HepG2 (cell line): ENCODE results near the gene MB21D2. TPM values are rescaled to one million over a fixed set of nuclear protein-coding genes. Genes with fewer than 3 reads are reported as not detected.

ENCODE experiments used
- ATAC-seq: fragments of 200-7000 bp; cut with Tn5 transposase; 3 replicates; pipeline ENCODE4 v1.9.1; 2020; ENCODE audit warnings: mild to moderate bottlenecking, moderate library complexity
- BruUV-seq: library from RNA; stranded (reverse); fragments of 400-500 nt; replicated peaks from 2 replicates; lab custom pipeline; 2021; lab: Mats Ljungman, UMichigan
- CTCF ChIA-PET: fragments of 300-600 bp; formaldehyde crosslinking; extraction: SDS; loops from one replicate; lab custom pipeline; 2021; ENCODE audit warnings: low total read pairs, inconsistent platforms, low intra/inter-chr PET ratio; lab: Yijun Ruan, JAX
- POLR2A ChIA-PET: fragments of 350-600 bp; sonication (Branson Sonifier 250); formaldehyde crosslinking; loops from one replicate; lab custom pipeline; 2020; ENCODE audit warnings: antibody characterized with exemption, inconsistent platforms; lab: Yijun Ruan, JAX
- DNase-seq: peaks from one replicate; pipeline ENCODE4 v3.0.0-alpha.2; 2015; ENCODE audit warnings: low spot score
- FAIRE-seq: peaks from 3 replicates; lab custom pipeline; 2011; peaks lifted over from hg19 to GRCh38; lab: Jason Lieb, UNC
- H2AFZ ChIP-seq: one replicate; pipeline ENCODE4 v1.6.1; 2011; ENCODE audit warnings: low read length, inconsistent platforms
- H3K27ac ChIP-seq: fragments of 300-600 bp; 3 replicates; pipeline ENCODE4 v1.8.0; 2011; ENCODE audit warnings: mixed run types, mild to moderate bottlenecking, mixed read lengths, low read length, inconsistent platforms; ENCODE audit not compliant: insufficient read depth; ENCODE audit errors: extremely low read length
- H3K27me3 ChIP-seq, 2 experiments: fragments of 200-600 bp in 1 of 2; 2 replicates in 1 of 2; 3 replicates in 1 of 2; pipeline versions ENCODE4 v1.6.0 to v1.8.0; 2011; ENCODE audit warnings: low read length in 2 of 2, mild to moderate bottlenecking in 2 of 2, moderate library complexity in 2 of 2, inconsistent platforms in 1 of 2; ENCODE audit not compliant: insufficient read depth in 2 of 2, control insufficient read depth in 1 of 2
- H3K36me3 ChIP-seq, 2 experiments: fragments of 200-600 bp in 1 of 2; replicated peaks in 1 of 2; 2 replicates in 1 of 2; 3 replicates in 1 of 2; pipeline versions ENCODE4 v1.5.1 to v1.8.0; 2011; ENCODE audit warnings: low read length in 2 of 2, inconsistent platforms in 1 of 2; ENCODE audit not compliant: insufficient read depth in 2 of 2, control insufficient read depth in 1 of 2
- H3K4me1 ChIP-seq: 2 replicates; pipeline ENCODE4 v1.5.1; 2012; ENCODE audit warnings: low read length, inconsistent platforms; ENCODE audit not compliant: insufficient read depth
- H3K4me2 ChIP-seq: 2 replicates; pipeline ENCODE4 v1.6.0; 2011; ENCODE audit warnings: low read depth, low read length, inconsistent platforms
- H3K4me3 ChIP-seq, 3 experiments: fragments of 200-600 bp in 1 of 3; sonication (generic), shearing (Covaris generic) in 1 of 3; replicated peaks in 1 of 3; 2 replicates each; pipeline ENCODE4 v1.5.1; 2011 to 2016; ENCODE audit warnings: low read length in 3 of 3, inconsistent platforms in 2 of 3, low read depth in 2 of 3, mild to moderate bottlenecking in 2 of 3, control low read depth in 1 of 3, mixed read lengths in 1 of 3; ENCODE audit not compliant: insufficient read depth in 1 of 3
- H3K79me2 ChIP-seq: one replicate; pipeline ENCODE4 v1.6.1; 2011; ENCODE audit warnings: low read length, inconsistent platforms; ENCODE audit not compliant: insufficient read depth
- H3K9ac ChIP-seq: 2 replicates; pipeline ENCODE4 v1.6.0; 2011; ENCODE audit warnings: mild to moderate bottlenecking, low read depth, low read length, inconsistent platforms; ENCODE audit not compliant: insufficient read depth
- H3K9me3 ChIP-seq: 2 replicates; pipeline ENCODE4 v1.5.1; 2012; ENCODE audit warnings: mild to moderate bottlenecking, low read length
- H4K20me1 ChIP-seq: 2 replicates; pipeline ENCODE4 v1.6.0; 2011; ENCODE audit warnings: inconsistent platforms, mild to moderate bottlenecking, low read length, moderate library complexity; ENCODE audit not compliant: insufficient read depth
- CHCHD3 ChIP-seq: sonication (generic); formaldehyde crosslinking; IDR thresholded peaks from 2 replicates; pipeline ENCODE4 v1.8.0; 2022; ENCODE audit warnings: mild to moderate bottlenecking, missing genetic modification reagents, moderate library complexity
- DMAP1 ChIP-seq: IDR thresholded peaks from 2 replicates; pipeline ENCODE4 v1.6.1; 2016
- RORA ChIP-seq: sonication (generic); formaldehyde crosslinking; IDR thresholded peaks from 2 replicates; pipeline ENCODE4 v1.5.0; 2020; ENCODE audit warnings: mild to moderate bottlenecking, missing genetic modification reagents, moderate library complexity
- SATB2 ChIP-seq: sonication (generic); formaldehyde crosslinking; IDR thresholded peaks from 2 replicates; pipeline ENCODE4 v1.5.0; 2020; ENCODE audit warnings: missing genetic modification reagents
- SMARCC2 ChIP-seq: fragments of 450-650 bp; IDR thresholded peaks from 2 replicates; pipeline ENCODE4 v1.6.1; 2017; ENCODE audit warnings: antibody characterized with exemption, mild to moderate bottlenecking
- SMC3 ChIP-seq: IDR thresholded peaks from 2 replicates; pipeline ENCODE4 v1.6.1; 2011; ENCODE audit warnings: low read length, improper control_type of control experiment
- SNRNP70 ChIP-seq: fragments of 200-400 bp; formaldehyde crosslinking; IDR thresholded peaks from 2 replicates; pipeline ENCODE4 v1.6.1; 2017; ENCODE audit warnings: mild to moderate bottlenecking, low read depth, low read length, moderate library complexity
- STAG1 ChIP-seq: sonication (generic); formaldehyde crosslinking; IDR thresholded peaks from 2 replicates; pipeline ENCODE4 v1.4.0; 2020; ENCODE audit warnings: missing genetic modification reagents
- TGIF2 ChIP-seq: IDR thresholded peaks from 2 replicates; pipeline ENCODE4 v1.6.1; 2016; ENCODE audit warnings: control low read depth, missing compliant biosample characterization
- ZNF230 ChIP-seq: sonication (generic); formaldehyde crosslinking; IDR thresholded peaks from 2 replicates; pipeline ENCODE4 v1.4.0; 2020; ENCODE audit warnings: mild to moderate bottlenecking, missing genetic modification reagents
- ZNF496 ChIP-seq: sonication (generic); formaldehyde crosslinking; IDR thresholded peaks from 2 replicates; pipeline ENCODE4 v1.8.1; 2023; ENCODE audit warnings: mild to moderate bottlenecking, moderate library complexity, missing genetic modification reagents; ENCODE audit not compliant: insufficient replicate concordance
- ZSCAN20 ChIP-seq: sonication (generic); formaldehyde crosslinking; IDR thresholded peaks from 2 replicates; pipeline ENCODE4 v1.4.0; 2020; ENCODE audit warnings: missing genetic modification reagents, mild to moderate bottlenecking, borderline replicate concordance
- WGBS: methylation state at CpG from one replicate; pipeline ENCODE4 v1.1.6; 2017; ENCODE audit warnings: low lambda C conversion rate; 5-methylcytosine and 5-hydroxymethylcytosine counted together
- in situ Hi-C: cut with HindIII; loops from 2 replicates; pipeline ENCODE4 v1.10.0; 2017; ENCODE audit warnings: low pct_unique_long_range_greater_than_20kb; ENCODE audit not compliant: extremely low pct_ligation_motif_present
- intact Hi-C: fragments of 100-400 bp; cut with micrococcal nuclease; formaldehyde crosslinking; loops from one replicate; pipeline ENCODE4 v1.10.0; 2022; ENCODE audit not compliant: unreplicated experiment
- polyA plus RNA-seq, 8 experiments: library from polyadenylated mRNA; depleted of rRNA in 3 of 8; stranded (reverse) in 7 of 8; unstranded in 1 of 8; fragments of >200 nt; fragmentation: Illumina TruSeq in 4 of 8; extraction: Trizol in 4 of 8; gene quantifications; 2 replicates each; pipeline versions ENCODE4 v1.2.1 to v1.2.3, GENCODE V29; 2011 to 2016; ENCODE audit warnings: low read depth in 4 of 8, missing spikeins in 1 of 8, mixed read lengths in 1 of 8; ENCODE audit not compliant: insufficient read depth in 1 of 8
- total RNA-seq, 5 experiments: library from RNA; depleted of rRNA; stranded (reverse); fragments of >200 nt; fragmentation: Illumina TruSeq; extraction: Trizol; gene quantifications; 2 replicates each; pipeline ENCODE4 v1.2.3, GENCODE V29; 2016; ENCODE audit warnings: low read depth in 1 of 5
- TF ChIP-seq, protein P1 (sequence below): sonication (generic); formaldehyde crosslinking; IDR thresholded peaks from 2 replicates; pipeline ENCODE4 v1.4.0; 2020; ENCODE audit warnings: missing genetic modification reagents
- TF ChIP-seq, protein P2 (sequence below): conservative IDR thresholded peaks from 2 replicates; pipeline ENCODE4 v1.6.1; 2018; ENCODE audit warnings: missing genetic modification reagents
- TF ChIP-seq, protein P3 (sequence below): sonication (generic); formaldehyde crosslinking; IDR thresholded peaks from 2 replicates; pipeline ENCODE4 v1.5.0; 2020; ENCODE audit warnings: mild to moderate bottlenecking, missing genetic modification reagents, moderate library complexity

The MB21D2 gene
- total and polyA plus RNA-seq, 2 of the 13 experiments (the other 11 are each of a cell fraction or from before 2014, with no cell fraction given), result 0.90 to 1.6 TPM

GRCh38 chr3:192812743-192813383 is 104.8 kb downstream of the MB21D2 start:
- Histone ChIP-seq H4K20me1 (no peaks in the 10 kb centered on the region), H3K79me2 (no peaks in the 10 kb centered on the region), H3K4me2 (no peak overlapping the region), H3K4me3 (no peak overlapping the region), H3K9me3 (no peaks in the 10 kb centered on the region), H2AFZ (no peak overlapping the region), H3K27me3 (no peaks in the 10 kb centered on the region; a peak in 1 of 5 replicates), H3K9ac (no peak overlapping the region), H3K27ac (no peak overlapping the region), H3K4me1 (no peaks in the 10 kb centered on the region), H3K36me3 (no peaks in the 10 kb centered on the region)
- peak; percentile 78 for ATAC-seq
- no peak for TF ChIP-seq SATB2 (CRISPR knock-in tag)
- peak; percentile 48; the same call in 1 of the 2 replicates for TF ChIP-seq SMC3
- no peak for TF ChIP-seq SNRNP70
- no peak for TF ChIP-seq CHCHD3 (CRISPR knock-in tag)
- TF ChIP-seq ZNF496, result no peak
- TF ChIP-seq, protein P1, sequence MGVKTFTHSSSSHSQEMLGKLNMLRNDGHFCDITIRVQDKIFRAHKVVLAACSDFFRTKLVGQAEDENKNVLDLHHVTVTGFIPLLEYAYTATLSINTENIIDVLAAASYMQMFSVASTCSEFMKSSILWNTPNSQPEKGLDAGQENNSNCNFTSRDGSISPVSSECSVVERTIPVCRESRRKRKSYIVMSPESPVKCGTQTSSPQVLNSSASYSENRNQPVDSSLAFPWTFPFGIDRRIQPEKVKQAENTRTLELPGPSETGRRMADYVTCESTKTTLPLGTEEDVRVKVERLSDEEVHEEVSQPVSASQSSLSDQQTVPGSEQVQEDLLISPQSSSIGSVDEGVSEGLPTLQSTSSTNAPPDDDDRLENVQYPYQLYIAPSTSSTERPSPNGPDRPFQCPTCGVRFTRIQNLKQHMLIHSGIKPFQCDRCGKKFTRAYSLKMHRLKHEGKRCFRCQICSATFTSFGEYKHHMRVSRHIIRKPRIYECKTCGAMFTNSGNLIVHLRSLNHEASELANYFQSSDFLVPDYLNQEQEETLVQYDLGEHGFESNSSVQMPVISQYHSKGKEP (CRISPR knock-in tag), result no peak
- TF ChIP-seq TGIF2 (CRISPR knock-in tag), result no peak
- TF ChIP-seq ZNF230, result no peak
- no peak for TF ChIP-seq DMAP1 (CRISPR knock-in tag)
- TF ChIP-seq, protein P2, sequence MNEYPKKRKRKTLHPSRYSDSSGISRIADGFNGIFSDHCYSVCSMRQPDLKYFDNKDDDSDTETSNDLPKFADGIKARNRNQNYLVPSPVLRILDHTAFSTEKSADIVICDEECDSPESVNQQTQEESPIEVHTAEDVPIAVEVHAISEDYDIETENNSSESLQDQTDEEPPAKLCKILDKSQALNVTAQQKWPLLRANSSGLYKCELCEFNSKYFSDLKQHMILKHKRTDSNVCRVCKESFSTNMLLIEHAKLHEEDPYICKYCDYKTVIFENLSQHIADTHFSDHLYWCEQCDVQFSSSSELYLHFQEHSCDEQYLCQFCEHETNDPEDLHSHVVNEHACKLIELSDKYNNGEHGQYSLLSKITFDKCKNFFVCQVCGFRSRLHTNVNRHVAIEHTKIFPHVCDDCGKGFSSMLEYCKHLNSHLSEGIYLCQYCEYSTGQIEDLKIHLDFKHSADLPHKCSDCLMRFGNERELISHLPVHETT (CRISPR knock-in tag), result no peak
- TF ChIP-seq, protein P3, sequence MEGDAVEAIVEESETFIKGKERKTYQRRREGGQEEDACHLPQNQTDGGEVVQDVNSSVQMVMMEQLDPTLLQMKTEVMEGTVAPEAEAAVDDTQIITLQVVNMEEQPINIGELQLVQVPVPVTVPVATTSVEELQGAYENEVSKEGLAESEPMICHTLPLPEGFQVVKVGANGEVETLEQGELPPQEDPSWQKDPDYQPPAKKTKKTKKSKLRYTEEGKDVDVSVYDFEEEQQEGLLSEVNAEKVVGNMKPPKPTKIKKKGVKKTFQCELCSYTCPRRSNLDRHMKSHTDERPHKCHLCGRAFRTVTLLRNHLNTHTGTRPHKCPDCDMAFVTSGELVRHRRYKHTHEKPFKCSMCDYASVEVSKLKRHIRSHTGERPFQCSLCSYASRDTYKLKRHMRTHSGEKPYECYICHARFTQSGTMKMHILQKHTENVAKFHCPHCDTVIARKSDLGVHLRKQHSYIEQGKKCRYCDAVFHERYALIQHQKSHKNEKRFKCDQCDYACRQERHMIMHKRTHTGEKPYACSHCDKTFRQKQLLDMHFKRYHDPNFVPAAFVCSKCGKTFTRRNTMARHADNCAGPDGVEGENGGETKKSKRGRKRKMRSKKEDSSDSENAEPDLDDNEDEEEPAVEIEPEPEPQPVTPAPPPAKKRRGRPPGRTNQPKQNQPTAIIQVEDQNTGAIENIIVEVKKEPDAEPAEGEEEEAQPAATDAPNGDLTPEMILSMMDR (CRISPR knock-in tag), result peak; percentile 54
- peak; percentile 76 for TF ChIP-seq STAG1 (CRISPR knock-in tag)
- TF ChIP-seq SMARCC2, result no peak
- TF ChIP-seq ZSCAN20, result no peak
- no peak for TF ChIP-seq RORA (CRISPR knock-in tag)
- ChIA-PET CTCF (interaction anchor here (1.1 to 2.7 kb wide), 3 partner anchors 228 to 759 kb away, joined by 3 to 23 read pairs (median 8); no protein-coding TSS in a partner anchor), POLR2A (no interaction called here)
- FAIRE-seq, result no peak
- BruUV-seq, result no TSS peak
- intact Hi-C loops (loop anchor here (1.0 to 10.0 kb wide), 5 partner anchors 228 to 759 kb away; no protein-coding TSS in a partner anchor), in situ Hi-C loops (loop anchor here (25.0 kb wide), 1 partner anchor 649 kb away; no protein-coding TSS in a partner anchor)
- 13% methylated on average over 4 of the region's 4 CpGs for whole genome bisulfite sequencing
- DNase-seq, result peak; percentile 54
